NCI-H446 treated with DMSO at 0.1 percent for 48 hours (cell line): ENCODE measurements around the gene FBXW8.
A peak's percentile ranks its signal among the peaks of the same experiment; 100 is the strongest.

Experiments used
- DNase-seq: peaks from one replicate; lab custom pipeline; 2025; lab: John Stamatoyannopoulos, UW

Gene FBXW8

DNA sequence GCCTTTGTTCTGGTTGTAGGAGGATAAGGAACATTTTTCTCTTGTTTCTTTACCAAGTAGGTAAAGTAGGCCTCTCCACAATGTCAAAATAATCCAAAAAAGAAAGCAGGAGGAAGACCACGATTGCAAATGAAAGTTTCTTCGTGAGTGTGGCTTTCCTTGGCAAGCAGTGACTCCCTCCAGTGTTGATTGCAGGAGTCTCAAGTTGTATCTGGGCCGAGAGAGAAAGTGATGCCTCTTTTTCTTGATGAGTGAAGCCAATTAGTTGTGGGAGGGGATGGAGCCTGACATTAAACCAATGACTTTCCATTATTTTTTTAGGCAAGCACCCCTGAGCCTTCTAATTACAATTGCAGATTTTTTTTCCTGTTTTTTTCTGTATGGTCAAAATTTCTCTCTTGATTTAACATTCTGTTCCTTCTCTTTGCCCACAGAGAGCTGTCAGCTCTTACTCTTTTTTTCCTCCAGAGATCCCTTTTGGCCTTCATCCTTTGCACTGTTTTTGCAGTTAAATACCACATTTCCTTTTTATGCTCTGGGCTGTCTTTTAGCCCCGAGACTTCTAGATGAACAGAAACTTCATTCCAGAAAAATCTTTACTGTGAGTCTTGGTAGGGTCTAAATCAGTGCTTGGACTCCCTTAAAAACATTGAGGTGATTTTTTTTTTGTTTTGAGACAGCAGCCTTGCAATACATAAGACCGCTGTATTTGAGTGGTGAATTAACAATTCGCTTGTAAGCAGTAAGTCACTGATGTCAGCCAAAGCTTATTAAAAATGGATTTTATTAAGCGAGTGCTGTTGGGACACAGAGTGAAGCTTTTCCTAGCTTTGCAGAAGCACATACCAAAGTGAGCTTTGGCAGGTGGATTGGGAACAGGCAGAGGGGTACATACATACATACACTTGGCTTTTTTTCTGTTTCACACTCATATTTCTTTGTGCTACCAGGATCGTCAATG is 15.8 kb downstream of the FBXW8 start:
- DNase-seq: no peak

DNA sequence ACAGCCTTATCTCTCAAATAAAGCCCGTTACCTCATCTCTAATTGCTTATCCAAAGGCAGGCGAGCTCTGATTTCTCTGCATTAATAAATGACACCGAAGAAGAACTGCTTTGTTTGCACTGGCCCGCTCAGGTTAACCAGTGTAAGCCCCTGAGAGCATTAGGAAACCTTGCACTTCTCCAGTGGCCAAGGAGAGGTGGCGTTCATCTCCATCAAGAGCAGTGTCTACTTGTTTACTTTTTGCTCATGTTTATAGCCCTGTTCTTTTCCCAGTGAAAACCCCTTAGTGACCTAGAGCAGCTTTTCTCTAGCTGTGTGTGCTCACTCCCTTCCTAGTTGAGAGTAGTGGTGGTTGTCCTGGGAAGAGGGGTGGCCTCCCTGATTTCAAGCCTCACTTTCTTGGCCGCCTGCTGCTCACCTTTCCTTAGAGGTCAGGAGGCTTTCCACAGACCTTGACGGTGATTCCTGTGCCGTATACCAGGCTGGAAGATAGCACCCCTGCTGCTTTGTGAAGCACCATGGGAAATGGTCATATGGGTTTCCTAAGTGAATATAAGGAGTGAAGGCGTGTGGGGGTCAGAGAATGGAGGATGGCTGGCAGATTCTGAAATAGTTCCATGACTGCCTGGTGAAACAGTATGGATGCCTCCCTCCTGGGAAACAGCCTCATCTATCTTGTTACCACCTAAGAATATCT is 16.6 kb downstream of the FBXW8 start:
- DNase-seq: no peak

DNA sequence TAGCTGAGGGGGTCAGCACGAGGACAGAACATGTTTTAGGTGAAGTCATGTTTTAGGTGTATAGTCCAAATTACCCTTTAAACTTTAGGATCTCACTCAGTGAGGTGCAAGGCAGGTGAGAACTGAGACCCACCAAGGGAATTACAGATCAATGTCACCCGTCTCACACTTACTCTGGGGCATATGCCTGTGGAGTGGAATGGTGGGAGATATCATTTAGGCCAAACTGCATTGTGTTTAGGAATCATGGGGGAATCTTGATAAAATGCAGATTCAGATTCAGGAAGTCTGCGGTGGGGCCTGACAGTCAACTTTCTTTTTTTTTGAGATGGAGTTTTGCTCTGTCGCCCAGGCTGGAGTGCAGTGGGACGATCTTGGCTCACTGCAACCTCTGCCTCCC is 17.8 kb downstream of the FBXW8 start:
- DNase-seq: no peak

DNA sequence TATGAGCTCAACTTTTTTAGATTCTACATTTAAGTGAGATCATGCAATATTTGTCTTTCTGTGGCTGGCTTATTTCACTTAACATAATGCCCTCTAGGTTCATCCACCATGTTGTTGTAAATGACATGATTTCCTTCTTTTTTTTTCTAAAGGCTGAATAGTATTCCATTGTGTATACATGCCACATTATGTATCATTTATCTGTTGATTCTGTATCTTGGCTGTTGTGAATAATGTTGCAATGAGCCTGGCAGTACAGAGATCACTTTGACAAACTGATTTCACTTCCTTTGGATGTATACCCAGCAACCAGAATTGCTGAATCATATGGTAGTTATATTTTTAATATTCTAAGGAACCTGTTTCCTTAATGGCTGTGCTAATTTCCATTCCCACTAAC is 19.1 kb downstream of the FBXW8 start:
- DNase-seq: no peak

DNA sequence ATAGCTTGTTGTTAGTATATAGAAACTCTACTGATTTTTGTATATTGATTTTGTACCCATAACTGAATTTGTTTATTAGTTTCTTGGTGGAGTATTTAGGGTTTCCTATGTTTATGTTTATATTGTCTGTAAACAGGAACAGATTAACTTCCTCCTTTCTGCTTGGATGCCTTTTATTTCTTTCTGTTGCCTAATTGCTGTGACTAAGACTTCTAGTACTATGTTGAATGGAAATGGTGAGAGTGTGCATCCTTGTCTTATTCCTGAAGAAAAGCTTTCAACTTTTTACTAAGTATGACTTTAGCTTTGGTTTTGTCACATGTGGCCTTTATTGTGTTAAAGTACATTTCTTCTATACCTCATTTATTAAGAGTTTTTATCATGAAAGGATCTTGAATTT is 20.9 kb downstream of the FBXW8 start:
- no peak for DNase-seq

DNA sequence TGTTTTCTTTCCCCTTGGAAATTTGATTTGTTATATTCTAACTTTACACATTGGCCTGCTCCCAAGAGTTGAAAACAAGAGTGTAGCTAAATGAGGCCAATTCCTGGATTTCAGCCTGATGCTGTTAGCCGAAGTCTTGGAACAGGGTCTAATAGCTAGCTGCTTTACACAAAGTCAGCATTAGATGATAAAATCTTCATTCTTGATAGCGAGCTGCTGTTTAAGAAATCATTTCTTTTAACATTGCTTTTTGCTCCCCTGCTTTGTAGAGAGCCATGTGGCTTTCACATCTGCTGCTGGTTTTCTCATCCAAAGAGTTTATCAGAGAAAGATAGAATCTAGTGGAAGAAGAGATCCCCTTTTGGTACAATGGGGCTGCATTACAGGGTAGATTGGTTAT is 22.3 kb downstream of the FBXW8 start:
- DNase-seq: peak; percentile 61

DNA sequence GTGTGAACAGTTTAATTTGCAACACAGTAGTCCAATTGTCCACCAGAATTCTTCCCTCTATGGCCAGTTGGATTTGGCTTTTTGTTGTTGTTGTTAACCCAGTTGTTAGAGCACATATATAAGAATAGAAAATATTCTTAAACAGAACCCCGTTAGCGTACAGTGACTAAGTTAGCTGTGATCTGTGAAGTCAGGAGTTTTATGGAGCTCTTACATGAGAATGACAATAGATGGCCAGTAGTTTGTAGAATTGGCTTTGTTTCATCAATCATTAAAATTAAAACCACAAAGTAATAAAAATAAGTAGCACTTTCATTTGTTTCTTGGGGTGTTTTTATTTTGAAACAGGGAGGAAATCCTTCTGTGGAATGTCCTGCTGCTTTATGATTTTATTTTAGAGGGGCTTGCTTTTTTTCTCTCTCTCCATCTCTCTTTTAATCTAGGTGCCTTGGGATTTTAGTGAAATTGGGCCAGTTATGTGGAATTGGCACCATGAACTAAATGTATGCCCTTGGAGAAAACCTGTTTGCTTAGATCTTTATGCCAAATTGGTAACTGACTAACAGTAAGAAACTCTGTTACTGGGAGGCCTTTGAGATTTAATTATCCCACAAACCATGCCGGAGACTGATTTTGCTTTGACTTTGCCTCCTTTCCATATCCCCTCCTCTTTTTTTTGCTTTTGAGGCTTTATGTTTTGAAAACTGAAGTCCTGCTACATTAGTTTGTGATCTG is 22.9 kb downstream of the FBXW8 start:
- peak; percentile 26 for DNase-seq

DNA sequence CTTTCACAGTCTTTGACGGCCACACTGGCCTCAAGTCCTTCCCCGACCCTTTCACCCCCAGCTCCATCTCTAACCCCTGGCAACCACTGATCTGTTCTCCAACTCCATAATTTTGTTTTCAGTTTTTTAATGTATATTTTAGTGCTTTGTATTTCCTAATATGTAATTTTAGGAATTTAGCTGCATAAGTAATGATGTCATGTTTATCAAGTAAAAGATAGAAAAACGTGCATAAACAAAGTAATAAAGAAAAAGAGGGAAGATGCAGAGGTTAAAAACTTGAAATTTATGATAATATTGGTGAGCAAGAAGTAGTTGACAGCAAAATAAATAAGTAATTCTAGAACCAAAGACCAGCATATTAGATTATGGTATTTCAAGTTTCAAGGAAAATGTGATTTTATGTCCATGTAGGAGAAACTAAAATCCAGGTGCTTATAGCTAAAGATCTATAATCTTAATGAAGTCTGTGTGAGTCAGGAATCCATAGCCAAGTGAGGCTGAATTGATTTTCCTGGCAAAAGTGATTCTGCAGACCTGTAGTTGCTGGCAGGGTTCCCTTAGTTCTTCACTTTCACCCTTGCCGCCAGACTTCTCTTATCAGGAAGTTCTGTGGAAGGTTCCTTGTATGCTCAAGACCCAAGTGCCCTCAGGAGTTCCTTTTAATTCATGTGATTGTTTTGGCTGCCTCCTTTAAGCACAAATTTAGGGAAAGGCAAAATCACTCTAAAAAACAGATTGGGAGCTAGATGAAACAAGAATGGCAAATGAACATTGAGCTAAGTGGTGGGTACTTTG is 24.4 kb downstream of the FBXW8 start:
- no peak for DNase-seq

DNA sequence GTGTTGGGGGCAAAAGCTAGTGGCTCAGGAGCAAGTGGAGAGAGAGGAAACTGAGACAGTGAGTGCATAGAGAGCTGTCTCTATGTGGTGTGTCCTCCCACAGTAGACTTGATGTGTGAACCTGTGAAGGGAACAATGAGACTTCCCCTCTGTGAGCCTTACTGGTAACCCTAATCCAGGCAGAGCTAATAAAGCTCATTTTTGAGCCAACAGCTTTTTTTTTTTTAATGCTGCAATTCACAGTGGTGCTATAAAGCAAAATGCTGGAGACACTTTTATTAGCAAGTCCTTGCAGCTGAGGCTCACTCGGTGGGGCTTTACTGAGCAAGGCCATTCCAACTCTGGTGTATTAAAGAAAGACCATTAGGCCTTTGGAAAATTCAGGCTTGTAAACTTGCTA is 26.9 kb downstream of the FBXW8 start:
- no peak for DNase-seq

DNA sequence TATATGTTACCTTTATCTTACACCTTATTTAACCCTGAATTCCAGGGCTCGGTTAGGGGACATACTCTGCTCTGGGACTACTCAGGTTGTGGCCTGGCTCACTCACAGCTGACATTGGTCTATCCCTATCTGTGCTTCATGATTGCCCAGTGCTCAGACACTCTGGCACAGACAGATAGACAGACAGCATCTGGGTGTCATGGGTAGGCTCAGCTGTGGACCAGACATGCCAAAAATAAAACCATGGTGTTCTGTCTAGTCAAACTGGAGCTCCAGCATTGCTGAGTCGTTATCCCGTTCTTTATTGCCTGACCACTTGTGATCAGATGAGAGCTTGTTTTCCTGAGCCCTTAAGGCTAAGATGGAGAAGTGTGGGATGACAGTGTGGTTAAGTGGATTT is 29.0 kb downstream of the FBXW8 start:
- no peak for DNase-seq

DNA sequence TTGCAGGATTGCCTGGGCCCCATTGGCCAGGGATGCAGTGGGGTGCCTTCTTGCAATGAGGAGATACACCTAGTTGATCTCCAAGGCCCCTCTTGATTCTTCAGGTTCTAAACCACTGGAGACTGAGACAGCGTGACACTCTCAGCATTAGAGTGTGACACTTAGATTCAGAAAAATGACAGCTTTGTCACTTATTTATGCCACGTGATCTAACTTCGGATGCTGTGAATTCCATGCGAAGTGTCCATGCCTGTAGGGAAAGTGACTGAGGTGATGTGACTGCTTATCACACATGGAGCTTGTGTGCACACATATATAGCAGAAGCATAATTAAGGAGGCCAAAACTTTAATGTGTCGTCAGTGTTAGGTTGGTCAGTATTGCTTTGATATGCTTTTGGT is 30.4 kb downstream of the FBXW8 start:
- no peak for DNase-seq

DNA sequence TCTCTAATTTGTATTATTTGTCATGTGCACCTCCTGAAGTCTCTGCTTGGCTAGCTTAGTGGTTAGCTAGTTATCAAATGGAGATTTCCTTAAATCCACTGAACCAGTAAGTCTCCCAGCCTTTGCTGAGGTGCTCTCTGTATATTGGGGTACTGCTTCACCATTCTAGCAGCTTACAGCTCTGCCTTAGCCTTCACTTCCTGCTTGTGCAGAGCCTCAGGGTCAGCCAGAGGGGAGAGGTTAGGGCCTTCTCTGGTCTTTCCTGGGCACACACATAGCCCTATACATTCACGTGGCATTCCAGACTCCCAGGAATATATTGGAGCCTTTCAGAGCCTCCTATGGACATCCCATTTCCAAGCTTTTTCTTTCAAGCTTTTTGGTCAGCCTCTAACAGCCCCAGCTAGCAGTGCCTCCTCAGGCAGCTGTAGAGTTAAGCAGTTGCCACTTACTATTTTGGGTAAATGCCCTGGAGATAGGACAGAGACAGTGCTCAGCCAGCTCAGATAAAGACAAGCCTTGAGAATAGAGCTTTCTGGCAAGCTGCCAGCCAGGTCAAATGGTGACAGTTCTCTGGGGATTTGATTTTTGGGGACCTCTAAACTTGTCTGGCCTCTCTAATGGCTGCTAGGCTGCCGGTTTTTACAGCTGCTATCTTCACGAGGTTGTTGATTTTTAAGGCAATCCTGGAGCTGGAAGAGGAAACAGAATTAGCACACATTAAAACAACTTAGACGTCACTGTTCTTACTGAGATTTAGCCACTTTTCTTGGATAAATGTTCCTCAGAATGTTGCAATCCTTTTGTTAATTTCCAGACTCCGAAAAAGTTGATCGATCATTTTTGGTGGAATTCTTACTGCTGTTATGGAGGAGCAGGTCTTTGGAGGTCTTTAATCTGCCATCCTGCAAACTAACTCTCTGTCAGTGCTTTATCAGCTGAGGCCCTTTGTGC is 32.9 kb downstream of the FBXW8 start:
- no peak for DNase-seq

DNA sequence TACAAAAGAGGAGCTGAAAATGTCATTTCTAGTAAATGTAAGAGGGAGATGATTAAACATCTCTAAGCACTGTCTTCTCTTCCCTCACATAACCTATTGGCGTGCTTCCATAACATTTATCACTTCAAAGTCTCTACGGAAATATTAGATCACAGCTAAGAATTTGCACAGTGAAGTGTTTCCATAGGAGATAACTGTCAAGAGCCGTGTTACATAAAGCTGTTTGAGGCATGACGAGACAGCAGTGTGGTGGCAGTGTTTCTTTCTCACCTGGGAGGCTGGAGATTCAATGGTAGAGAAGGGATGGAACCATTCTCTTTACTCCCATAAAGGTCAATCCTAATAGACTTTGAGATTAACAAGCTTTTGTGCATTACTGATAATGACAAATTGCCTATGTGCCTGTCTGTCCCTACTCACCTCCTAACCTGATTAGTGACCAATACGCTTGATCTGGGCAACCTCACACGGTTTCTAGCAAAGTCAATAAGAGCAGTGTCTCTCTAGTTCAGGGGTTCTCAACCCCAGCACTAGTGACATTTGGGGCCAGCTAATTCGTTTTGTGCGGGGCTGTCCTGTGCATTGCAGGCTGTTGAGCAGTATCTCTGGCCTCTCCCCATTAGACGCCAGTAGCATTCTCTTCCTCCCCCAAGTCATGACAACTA is 35.3 kb downstream of the FBXW8 start:
- no peak for DNase-seq

DNA sequence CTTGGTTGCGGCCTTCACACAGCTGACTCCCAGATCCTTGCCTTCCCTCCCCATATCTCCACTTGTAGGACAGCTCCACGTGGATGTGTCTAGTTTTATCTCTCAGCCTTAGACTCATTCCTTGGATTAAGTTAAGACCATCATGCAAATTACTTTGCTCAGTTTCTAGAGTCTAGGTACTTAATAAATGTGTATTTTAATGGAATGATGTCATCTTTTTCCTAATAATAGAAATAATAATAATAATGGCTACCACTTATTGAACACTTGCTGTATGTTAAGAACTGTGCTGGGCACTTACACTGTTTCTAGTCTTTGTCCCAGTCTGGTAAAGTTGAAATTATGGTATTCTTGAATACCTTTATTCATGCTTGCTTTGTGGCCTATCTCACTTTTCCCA is 37.5 kb downstream of the FBXW8 start:
- no peak for DNase-seq

DNA sequence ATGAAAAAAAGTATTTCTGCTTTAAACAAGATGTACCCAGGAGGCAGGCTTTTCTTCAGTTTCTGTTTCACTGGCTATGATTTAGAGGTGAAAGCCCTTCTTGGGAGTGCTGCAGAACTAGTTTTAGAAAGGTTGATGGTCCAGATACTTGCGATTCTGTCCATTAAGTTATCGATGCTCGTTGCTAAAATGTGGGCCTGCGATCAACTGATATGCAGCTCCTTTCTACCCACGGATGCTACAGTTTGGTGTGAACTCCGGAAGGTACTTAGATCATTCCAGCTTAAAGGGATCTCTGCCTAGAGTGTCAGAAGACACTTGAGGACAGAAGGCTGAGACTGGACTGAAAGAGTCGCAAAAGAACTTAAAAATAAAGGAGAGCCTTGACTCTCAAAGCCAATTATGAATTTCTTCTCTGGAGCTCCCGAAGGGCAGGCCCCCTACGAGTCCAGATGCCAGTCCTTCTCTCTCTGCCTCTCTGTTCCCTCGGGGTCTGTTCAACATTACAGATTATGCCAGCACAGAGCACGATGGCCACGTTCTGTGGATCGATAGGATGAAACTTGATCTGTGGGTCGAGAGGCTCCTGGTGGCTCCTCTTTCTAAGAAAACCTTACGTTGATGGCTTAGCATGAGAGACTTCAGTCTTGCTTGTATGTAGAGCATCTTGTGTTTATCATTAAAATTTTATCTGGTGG is 40.0 kb downstream of the FBXW8 start:
- no peak for DNase-seq

DNA sequence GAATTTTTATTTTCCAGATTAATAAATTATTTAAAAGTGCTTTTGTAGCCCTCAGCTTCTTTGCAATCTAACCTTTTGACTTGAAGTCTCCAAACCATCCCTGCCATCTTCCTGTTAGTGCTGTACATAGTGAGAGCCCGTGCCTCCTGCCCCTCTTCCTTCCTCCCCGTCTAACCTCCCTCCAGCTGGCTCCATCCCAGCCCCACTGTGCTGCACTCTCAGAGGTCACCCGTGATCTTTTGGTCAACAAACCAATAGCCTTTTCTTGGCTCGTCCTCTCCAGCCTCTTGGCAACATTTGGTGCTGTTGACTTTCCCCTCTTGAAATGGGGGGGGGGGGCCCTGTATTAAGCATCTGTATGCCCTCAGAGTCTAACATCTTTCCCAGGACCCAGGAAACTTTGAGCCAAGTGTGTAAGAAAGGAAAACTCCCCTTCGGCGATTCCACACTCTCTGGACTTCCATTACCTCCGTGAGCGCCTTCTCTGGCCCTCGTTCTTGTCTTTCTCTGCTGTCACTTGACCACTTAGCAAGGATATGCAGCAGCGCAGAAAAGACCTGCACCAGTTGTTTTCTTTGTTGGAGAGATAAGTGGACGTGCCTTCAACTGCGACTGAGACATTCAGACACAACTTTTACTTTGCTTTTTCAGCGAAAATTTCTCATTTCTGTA is 44.1 kb downstream of the FBXW8 start:
- DNase-seq: no peak

DNA sequence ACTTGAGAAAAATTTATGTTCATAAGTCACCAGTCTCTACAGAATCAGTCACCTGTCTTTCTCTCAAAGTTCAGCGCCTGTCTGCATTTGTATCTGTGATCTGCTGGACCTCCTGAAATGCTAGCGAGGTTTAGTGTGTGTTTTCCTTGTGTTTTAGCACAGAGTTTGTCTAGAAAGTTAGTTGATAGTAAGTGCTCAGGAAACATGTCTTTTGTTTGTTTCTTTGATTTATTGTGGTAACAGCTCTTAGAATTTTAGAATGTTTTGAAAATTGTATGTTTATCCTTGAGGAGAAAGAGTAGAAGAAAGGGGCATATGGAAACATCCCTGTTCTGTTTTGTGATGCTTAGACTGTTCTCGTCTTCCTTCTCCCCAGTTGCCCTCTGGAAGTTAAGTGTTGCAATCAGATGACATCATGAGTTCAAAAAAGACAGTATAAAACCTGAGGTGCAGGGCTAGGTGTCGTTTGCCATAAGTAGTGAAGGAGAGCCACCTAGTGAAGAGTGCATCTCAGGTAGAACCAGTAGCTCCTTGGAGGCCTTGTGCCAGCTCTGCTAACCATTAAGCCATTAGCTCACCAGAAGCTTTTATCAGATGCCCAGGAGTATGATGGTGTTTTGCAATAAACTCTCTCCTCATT is 44.8 kb downstream of the FBXW8 start:
- no peak for DNase-seq

DNA sequence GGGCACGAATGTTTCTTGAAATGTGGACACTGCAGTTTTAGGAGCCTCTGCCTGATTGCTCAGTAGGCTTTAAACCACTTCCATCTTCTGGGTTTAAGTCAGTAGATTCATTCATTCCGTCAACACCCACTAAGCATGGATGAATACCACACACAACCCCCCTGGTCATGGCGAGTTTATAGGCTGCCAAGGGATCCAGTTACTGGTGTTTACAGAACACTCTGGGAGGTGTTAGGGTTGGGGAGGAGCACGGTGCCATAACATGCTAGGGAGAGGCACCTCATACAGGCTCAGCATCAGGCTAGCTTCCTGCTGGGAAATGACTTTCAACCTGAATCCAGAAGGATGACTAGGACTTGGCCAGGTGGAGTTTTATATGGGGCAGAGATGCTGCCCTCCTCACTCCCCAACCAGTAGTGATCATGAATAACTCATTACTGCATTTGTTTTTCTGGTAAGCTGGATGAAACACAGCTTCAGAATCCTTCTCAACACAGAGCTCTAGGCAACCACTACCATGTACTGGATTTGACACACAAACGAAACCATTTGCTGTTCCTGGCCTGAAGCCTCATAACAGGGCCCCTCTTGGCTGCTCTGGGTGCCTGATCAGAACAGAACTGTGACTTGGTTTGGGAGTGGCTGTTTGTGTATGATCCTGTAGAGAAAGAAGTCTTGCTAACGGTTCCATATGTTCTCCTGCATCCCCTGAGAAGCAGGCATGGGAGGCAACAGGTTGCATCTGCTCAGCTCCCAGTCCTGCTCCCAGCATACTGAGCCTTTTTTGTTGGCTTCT is 47.9 kb downstream of the FBXW8 start:
- DNase-seq: peak; percentile 40
